Left lung (tissue), 10 donors: ENCODE results near the gene DHRS7B. TPM values are rescaled to one million over a fixed set of nuclear protein-coding genes. Genes with fewer than 3 reads are reported as not detected.
A peak's percentile ranks its signal among the peaks of the same experiment; 100 is the strongest.

Experiments
- ATAC-seq: fragments of 200-7000 bp; cut with Tn5 transposase; one replicate; pipeline ENCODE4 v1.9.1; 2020; ENCODE audit warnings: moderate library complexity
- DNase-seq, 4 donors: peaks; one replicate each; pipeline ENCODE4 v3.0.0-alpha.2; 2013 to 2020
- H3K27ac ChIP-seq, 2 donors: fragments of 200-600 bp; sonication (generic) in 1 of 2; one replicate each; pipeline versions ENCODE4 v1.5.0 to v1.8.0; 2020 to 2021
- H3K27me3 ChIP-seq, 2 donors: fragments of 200-600 bp; sonication (generic) in 1 of 2; one replicate each; pipeline versions ENCODE4 v1.5.0 to v1.8.0; 2020 to 2021
- H3K36me3 ChIP-seq, 2 donors: fragments of 200-600 bp; sonication (generic) in 1 of 2; one replicate each; pipeline versions ENCODE4 v1.5.0 to v1.8.0; 2020 to 2021
- H3K4me1 ChIP-seq, 2 donors: fragments of 200-600 bp; one replicate each; pipeline ENCODE4 v1.8.0; 2021
- H3K4me3 ChIP-seq, 2 donors: fragments of 200-600 bp; sonication (generic) in 1 of 2; one replicate each; pipeline versions ENCODE4 v1.5.0 to v1.8.0; 2020 to 2021; ENCODE audit warnings: mild to moderate bottlenecking in 1 of 2
- H3K9me3 ChIP-seq, 2 donors: fragments of 200-600 bp; sonication (generic) in 1 of 2; one replicate each; pipeline versions ENCODE4 v1.5.0 to v1.8.0; 2020 to 2021
- intact Hi-C, 2 donors: fragments of 100-400 bp; cut with DNase I; formaldehyde crosslinking; loops; one replicate each; pipeline versions ENCODE4 v1.11.2 to v1.14.2; 2022
- polyA plus RNA-seq, 6 donors: library from polyadenylated mRNA; unstranded; fragments of 120-200 nt; gene quantifications; one replicate each; pipeline ENCODE4 v1.2.1, GENCODE V29; 2013; ENCODE audit not compliant: insufficient read length in 6 of 6
- total RNA-seq, 2 donors: library from RNA; stranded (reverse); fragmentation: NEBNext Ultra II Directional; extraction: Animal tissue kit (Norgen Biotek cat#: 25700); gene quantifications; one replicate each; pipeline ENCODE4 v1.2.1, GENCODE V29; 2021
- TF ChIP-seq, protein P1 (sequence below), 2 donors: fragments of 200-600 bp; sonication (generic) in 1 of 2; IDR thresholded peaks; one replicate each; pipeline versions ENCODE4 v1.5.0 to v1.8.0; 2021; ENCODE audit warnings: antibody characterized with exemption in 2 of 2
- donor health status: DM: no; HTN: yes; CAD: no.
- donor health status: DM: no; HTN: no; CAD: no.

The DHRS7B gene
- total and polyA plus RNA-seq, 8 donors: 22.5 to 29.1 (median 25.0) TPM

DNA sequence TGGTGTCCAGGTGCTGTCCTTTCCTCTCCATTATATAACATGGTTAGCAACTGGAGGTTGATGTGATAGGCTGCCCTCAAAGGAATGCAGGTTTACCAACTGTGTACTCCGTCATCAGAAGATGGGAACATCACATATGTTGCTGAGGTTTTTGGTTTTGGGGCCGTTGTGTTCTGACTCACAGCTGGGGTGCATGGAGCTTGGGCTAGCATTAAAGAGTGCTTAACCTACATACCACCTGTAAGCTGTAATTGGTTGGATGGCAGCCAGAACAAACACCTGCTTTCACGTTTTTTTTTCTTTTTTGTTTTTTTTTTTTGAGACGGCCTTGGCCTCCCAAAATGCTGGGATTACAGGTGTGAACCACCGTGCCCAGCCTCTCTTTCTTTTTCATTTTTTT lies 66.3 kb downstream of the DHRS7B start:
- Histone ChIP-seq H3K4me1 (peaks cover 5 to 8% of the 10 kb centered on the region in 2 donors), H3K9me3 (no peaks in the 10 kb centered on the region), H3K27me3 (no peaks in the 10 kb centered on the region), H3K36me3 (peaks cover 0 to 76% of the 10 kb centered on the region in 2 donors), H3K4me3 (no peak overlapping the region), H3K27ac (no peak overlapping the region)
- DNase-seq: no peak
- no peak for ATAC-seq
- TF ChIP-seq, protein P1, sequence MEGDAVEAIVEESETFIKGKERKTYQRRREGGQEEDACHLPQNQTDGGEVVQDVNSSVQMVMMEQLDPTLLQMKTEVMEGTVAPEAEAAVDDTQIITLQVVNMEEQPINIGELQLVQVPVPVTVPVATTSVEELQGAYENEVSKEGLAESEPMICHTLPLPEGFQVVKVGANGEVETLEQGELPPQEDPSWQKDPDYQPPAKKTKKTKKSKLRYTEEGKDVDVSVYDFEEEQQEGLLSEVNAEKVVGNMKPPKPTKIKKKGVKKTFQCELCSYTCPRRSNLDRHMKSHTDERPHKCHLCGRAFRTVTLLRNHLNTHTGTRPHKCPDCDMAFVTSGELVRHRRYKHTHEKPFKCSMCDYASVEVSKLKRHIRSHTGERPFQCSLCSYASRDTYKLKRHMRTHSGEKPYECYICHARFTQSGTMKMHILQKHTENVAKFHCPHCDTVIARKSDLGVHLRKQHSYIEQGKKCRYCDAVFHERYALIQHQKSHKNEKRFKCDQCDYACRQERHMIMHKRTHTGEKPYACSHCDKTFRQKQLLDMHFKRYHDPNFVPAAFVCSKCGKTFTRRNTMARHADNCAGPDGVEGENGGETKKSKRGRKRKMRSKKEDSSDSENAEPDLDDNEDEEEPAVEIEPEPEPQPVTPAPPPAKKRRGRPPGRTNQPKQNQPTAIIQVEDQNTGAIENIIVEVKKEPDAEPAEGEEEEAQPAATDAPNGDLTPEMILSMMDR (IDR thresholded peaks at IDR 0.05): no peak
- intact Hi-C loops: no loop called here

DNA sequence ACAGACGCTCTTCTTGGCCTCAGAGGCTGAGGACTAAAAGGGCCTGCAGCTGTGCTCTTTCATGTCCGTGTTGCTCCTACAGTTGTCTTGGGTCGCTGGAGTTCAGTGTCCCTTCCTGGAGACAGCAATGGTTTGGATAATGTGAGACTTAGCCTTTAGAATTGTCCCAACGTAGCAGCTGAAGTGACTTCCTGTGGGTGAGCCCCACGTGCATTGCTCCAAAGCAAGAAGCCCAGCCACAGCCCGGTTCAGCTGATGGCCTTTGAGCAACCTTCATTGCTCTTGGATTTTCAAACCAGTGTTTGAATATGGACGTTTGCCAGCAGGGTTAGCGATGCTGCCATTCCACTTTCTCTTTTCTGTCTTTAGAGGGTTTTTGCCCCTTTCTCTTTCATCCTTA lies 67.5 kb downstream of the DHRS7B start:
- Histone ChIP-seq H3K36me3 (peaks cover 0 to 73% of the 10 kb centered on the region in 2 donors), H3K27ac (no peak overlapping the region), H3K9me3 (no peaks in the 10 kb centered on the region), H3K27me3 (no peaks in the 10 kb centered on the region), H3K4me3 (no peak overlapping the region), H3K4me1 (peaks cover 5 to 8% of the 10 kb centered on the region in 2 donors)
- TF ChIP-seq, protein P1 (IDR thresholded peaks at IDR 0.05): no peak
- intact Hi-C loops: no loop called here
- no peak for ATAC-seq
- DNase-seq: peak in 1 of 4 donors; percentile 9

DNA sequence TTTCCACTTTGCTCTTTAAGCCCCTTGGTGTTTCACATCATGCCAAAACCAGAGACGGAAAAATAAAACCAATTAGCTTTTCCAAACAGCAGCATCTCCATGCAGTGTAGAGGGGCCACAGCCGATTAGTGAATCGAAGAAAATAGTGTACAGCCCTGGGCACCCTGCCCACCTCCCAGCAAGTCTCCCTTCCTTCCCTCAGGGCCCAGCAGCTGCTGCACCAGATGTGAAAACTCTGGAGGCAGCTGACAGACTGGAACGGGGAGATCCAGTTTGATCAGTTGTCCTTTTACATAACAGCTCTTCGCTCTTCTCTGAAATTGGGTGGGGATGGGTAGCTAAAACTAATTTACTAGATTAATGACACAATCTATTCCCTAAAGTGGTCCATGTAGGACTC lies 67.9 kb downstream of the DHRS7B start:
- Histone ChIP-seq H3K36me3 (peaks cover 0 to 71% of the 10 kb centered on the region in 2 donors), H3K4me1 (peaks cover 5 to 11% of the 10 kb centered on the region in 2 donors), H3K27me3 (no peaks in the 10 kb centered on the region), H3K27ac (no peak overlapping the region), H3K4me3 (no peak overlapping the region), H3K9me3 (no peaks in the 10 kb centered on the region)
- ATAC-seq (no peak), DNase-seq (peak in 2 of 4 donors; percentile 52 to 69)
- intact Hi-C loops: no loop called here
- TF ChIP-seq, protein P1 (IDR thresholded peaks at IDR 0.05): no peak

DNA sequence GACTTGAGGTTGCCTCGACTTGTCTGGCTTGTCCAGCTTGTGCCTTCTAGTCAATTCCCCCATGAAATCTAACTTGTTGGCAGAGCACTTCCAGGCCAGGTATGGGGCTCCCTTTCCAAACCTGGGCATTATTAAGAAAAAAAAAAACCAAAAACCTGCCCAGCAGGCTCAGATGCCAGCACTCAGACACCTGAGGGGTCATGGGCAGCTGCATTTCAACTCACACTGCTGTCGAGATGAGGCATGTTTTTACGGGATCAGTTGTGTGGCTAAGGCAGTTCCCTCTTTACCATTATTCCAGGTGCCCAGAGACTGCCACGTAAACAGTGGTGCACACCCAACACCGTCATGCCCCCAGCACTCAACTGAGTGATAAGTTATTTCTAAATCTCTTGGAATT lies 69.4 kb downstream of the DHRS7B start:
- H3K27ac ChIP-seq: no peak overlapping the region
- intact Hi-C loops: no loop called here
- no peak for ATAC-seq
- no peaks in the 10 kb centered on the region for H3K9me3 ChIP-seq
- no peak for DNase-seq
- H3K4me1 ChIP-seq: peaks cover 5 to 17% of the 10 kb centered on the region in 2 donors
- TF ChIP-seq, protein P1 (IDR thresholded peaks at IDR 0.05): no peak
- H3K4me3 ChIP-seq: no peak overlapping the region
- no peaks in the 10 kb centered on the region for H3K27me3 ChIP-seq
- H3K36me3 ChIP-seq: peaks cover 0 to 67% of the 10 kb centered on the region in 2 donors

DNA sequence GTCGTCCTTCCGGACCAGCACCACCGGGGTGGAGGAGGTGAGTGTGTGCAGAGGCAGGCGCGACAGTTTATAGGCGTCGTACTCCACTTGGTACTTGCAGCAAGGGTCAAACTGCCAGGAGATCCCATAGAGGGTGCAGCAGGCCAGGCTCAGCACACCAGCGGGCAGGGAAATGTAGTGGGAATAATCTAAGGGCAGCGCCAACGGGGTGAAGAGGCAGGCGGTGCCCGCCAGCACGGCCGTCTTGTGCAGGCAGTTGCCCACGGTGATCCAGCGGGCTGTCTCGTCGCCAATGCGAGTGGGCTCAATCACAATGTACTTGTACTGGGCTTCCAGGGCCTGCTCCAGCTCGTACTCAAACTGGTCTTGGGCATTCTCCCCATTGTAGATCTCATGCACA lies 71.6 kb downstream of the DHRS7B start:
- no peak for DNase-seq
- H3K4me3 ChIP-seq: no peak overlapping the region
- peaks cover 5 to 26% of the 10 kb centered on the region in 2 donors for H3K4me1 ChIP-seq
- H3K36me3 ChIP-seq: peaks cover 0 to 71% of the 10 kb centered on the region in 2 donors
- no peaks in the 10 kb centered on the region for H3K9me3 ChIP-seq
- intact Hi-C loops: no loop called here
- no peak overlapping the region for H3K27ac ChIP-seq
- TF ChIP-seq, protein P1 (IDR thresholded peaks at IDR 0.05): no peak
- ATAC-seq: no peak
- no peaks in the 10 kb centered on the region for H3K27me3 ChIP-seq
